Right cardiac atrium (tissue), 5 donors: ENCODE results near the gene PAK5. TPM values are rescaled to one million over a fixed set of nuclear protein-coding genes. Genes with fewer than 3 reads are reported as not detected.
A peak's percentile ranks its signal among the peaks of the same experiment; 100 is the strongest.
"Not testable (repeated sequence)": the region's sequence is repeated elsewhere in the genome, so short reads cannot be mapped to it uniquely, and the experiment has no call there.

Experiments used
- ATAC-seq, 2 donors: fragments of 200-7000 bp; cut with Tn5 transposase; one replicate each; pipeline versions ENCODE4 v1.8.0 to v1.9.1; 2020; ENCODE audit warnings: moderate library complexity in 2 of 2, mild to moderate bottlenecking in 1 of 2
- DNase-seq, 3 donors: peaks; one replicate each; pipeline ENCODE4 v3.0.0-alpha.2; 2020
- H3K27ac ChIP-seq: one replicate; pipeline ENCODE4 v1.5.1; 2013; ENCODE audit warnings: mild to moderate bottlenecking, low read length, control low read depth, moderate library complexity
- H3K27me3 ChIP-seq: one replicate; pipeline ENCODE4 v1.6.1; 2013; ENCODE audit not compliant: control insufficient read depth, insufficient read depth
- H3K4me1 ChIP-seq: one replicate; pipeline ENCODE4 v1.6.1; 2013; ENCODE audit warnings: low read length; ENCODE audit not compliant: control insufficient read depth, insufficient read depth
- H3K4me3 ChIP-seq: one replicate; pipeline ENCODE4 v1.5.1; 2013; ENCODE audit warnings: low read length, control low read depth
- H3K9me3 ChIP-seq: one replicate; pipeline ENCODE4 v1.6.1; 2013; ENCODE audit warnings: low read length; ENCODE audit not compliant: control insufficient read depth
- WGBS: extraction: QIAGEN DNeasy Blood & Tissue Kit; methylation state at CpG from one replicate; pipeline ENCODE4 v1.1.7; 2013; 5-methylcytosine and 5-hydroxymethylcytosine counted together
- intact Hi-C, 4 donors: fragments of 100-400 bp; cut with DNase I; formaldehyde crosslinking; loops; one replicate each; pipeline versions ENCODE4 v1.11.0 to v1.14.0; 2022 to 2023
- polyA plus RNA-seq: library from polyadenylated mRNA; stranded (reverse); fragments of 200-250 nt; gene quantifications from one replicate; pipeline ENCODE4 v1.2.3, GENCODE V29; 2013
- total RNA-seq, 4 donors: library from RNA; stranded (reverse); fragmentation: NEBNext Ultra II Directional; extraction: Animal tissue kit (Norgen Biotek cat#: 25700); gene quantifications; one replicate each; pipeline ENCODE4 v1.2.1, GENCODE V29; 2021
- donor health status: healthy with polysubstance abuse.
- donor health status: DM: no; HTN: yes; CAD: no.
- donor health status: DM: no; HTN: no; CAD: no.
- donor health status: DM: no; HTN: yes; CAD: no; lungs with severe emphysema.
- donor health status: DM: yes; HTN: yes; CAD: no.

PAK5 gene
- total and polyA plus RNA-seq, 5 donors, result 0.06 to 0.09 (median 0.07) TPM; not detected in 2

- no peaks in the 10 kb centered on the region for H3K9me3 ChIP-seq
- H3K4me3 ChIP-seq, result no peak overlapping the region
- H3K27ac ChIP-seq, result no peak overlapping the region
- ATAC-seq (peak in 1 of 2 donors; percentile 38), DNase-seq (no peak)
- intact Hi-C loops, result no loop called here
- no peaks in the 10 kb centered on the region for H3K27me3 ChIP-seq
- H3K4me1 ChIP-seq, result no peaks in the 10 kb centered on the region
Observed at GRCh38 chr20:9686001-9686400, 152.9 kb downstream of the PAK5 start.

GRCh38 chr20:9685011-9685410 is 153.9 kb downstream of the PAK5 start:
- Histone ChIP-seq H3K27me3 (no peaks in the 10 kb centered on the region), H3K9me3 (no peaks in the 10 kb centered on the region), H3K27ac (no peak overlapping the region), H3K4me3 (no peak overlapping the region), H3K4me1 (no peaks in the 10 kb centered on the region)
- intact Hi-C loops, result no loop called here
- ATAC-seq (no peak), DNase-seq (no peak)

- no peak for ATAC-seq
- 72% methylated on average over 3 of the region's 3 CpGs for WGBS
- DNase-seq, result no peak
- Histone ChIP-seq H3K27me3 (no peaks in the 10 kb centered on the region), H3K27ac (no peak overlapping the region), H3K4me3 (no peak overlapping the region), H3K4me1 (no peaks in the 10 kb centered on the region), H3K9me3 (no peaks in the 10 kb centered on the region)
- intact Hi-C loops, result no loop called here
Observed at GRCh38 chr20:9677100-9677623, 161.7 kb downstream of the PAK5 start.

- Histone ChIP-seq H3K9me3 (no peaks in the 10 kb centered on the region), H3K4me3 (no peak overlapping the region), H3K27me3 (no peaks in the 10 kb centered on the region), H3K4me1 (no peaks in the 10 kb centered on the region), H3K27ac (no peak overlapping the region)
- intact Hi-C loops, result no loop called here
- no peak for DNase-seq
- ATAC-seq, result no peak
Observed at GRCh38 chr20:9672981-9673380, 165.9 kb downstream of the PAK5 start.

GRCh38 chr20:9672027-9672426 is 166.8 kb downstream of the PAK5 start:
- DNase-seq (no peak), ATAC-seq (no peak)
- intact Hi-C loops, result no loop called here
- H3K4me1 ChIP-seq, result no peaks in the 10 kb centered on the region
- no peak overlapping the region for H3K4me3 ChIP-seq
- WGBS, result 80% methylated on average over 2 of the region's 2 CpGs
- H3K9me3 ChIP-seq, result no peaks in the 10 kb centered on the region
- no peak overlapping the region for H3K27ac ChIP-seq
- no peaks in the 10 kb centered on the region for H3K27me3 ChIP-seq

- Histone ChIP-seq H3K4me1 (no peaks in the 10 kb centered on the region), H3K9me3 (no peaks in the 10 kb centered on the region), H3K27me3 (no peaks in the 10 kb centered on the region), H3K4me3 (no peak overlapping the region), H3K27ac (no peak overlapping the region)
- intact Hi-C loops, result no loop called here
- DNase-seq, result no peak
- ATAC-seq, result no peak
- 64% methylated on average over 4 of the region's 4 CpGs for WGBS
Observed at GRCh38 chr20:9668381-9668780, 170.5 kb downstream of the PAK5 start.

GRCh38 chr20:9663423-9663822 is 175.5 kb downstream of the PAK5 start:
- Histone ChIP-seq H3K4me1 (no peaks in the 10 kb centered on the region), H3K27me3 (no peaks in the 10 kb centered on the region), H3K4me3 (no peak overlapping the region), H3K27ac (no peak overlapping the region), H3K9me3 (no peaks in the 10 kb centered on the region)
- WGBS, result 69% methylated on average over 3 of the region's 3 CpGs
- intact Hi-C loops, result no loop called here
- ATAC-seq (no peak), DNase-seq (no peak)

- H3K4me3 ChIP-seq, result no peak overlapping the region
- no peaks in the 10 kb centered on the region for H3K4me1 ChIP-seq
- no peak for DNase-seq
- 45% methylated on average over 8 of the region's 8 CpGs for WGBS
- intact Hi-C loops, result no loop called here
- no peaks in the 10 kb centered on the region for H3K27me3 ChIP-seq
- no peak for ATAC-seq
- no peak overlapping the region for H3K27ac ChIP-seq
- H3K9me3 ChIP-seq, result no peaks in the 10 kb centered on the region
Observed at GRCh38 chr20:9660236-9660868, 178.5 kb downstream of the PAK5 start.

- H3K9me3 ChIP-seq, result no peaks in the 10 kb centered on the region
- H3K4me1 ChIP-seq, result no peaks in the 10 kb centered on the region
- no peak overlapping the region for H3K4me3 ChIP-seq
- no peak overlapping the region for H3K27ac ChIP-seq
- intact Hi-C loops, result no loop called here
- ATAC-seq, result no peak
- no peak for DNase-seq
- H3K27me3 ChIP-seq, result no peaks in the 10 kb centered on the region
- WGBS, result 84% methylated on average over 2 of the region's 2 CpGs
Observed at GRCh38 chr20:9647741-9648140, 191.1 kb downstream of the PAK5 start.

GRCh38 chr20:9646375-9646774 is 192.5 kb downstream of the PAK5 start:
- Histone ChIP-seq H3K4me3 (no peak overlapping the region), H3K4me1 (no peaks in the 10 kb centered on the region), H3K27ac (no peak overlapping the region), H3K27me3 (no peaks in the 10 kb centered on the region), H3K9me3 (no peaks in the 10 kb centered on the region)
- 82% methylated on average over 3 of the region's 3 CpGs for WGBS
- DNase-seq (no peak), ATAC-seq (no peak)
- intact Hi-C loops, result no loop called here

- Histone ChIP-seq H3K27ac (no peak overlapping the region), H3K27me3 (no peaks in the 10 kb centered on the region), H3K4me1 (no peaks in the 10 kb centered on the region), H3K4me3 (no peak overlapping the region), H3K9me3 (no peaks in the 10 kb centered on the region)
- intact Hi-C loops, result no loop called here
- no peak for DNase-seq
- no peak for ATAC-seq
Observed at GRCh38 chr20:9642882-9643281, 196.0 kb downstream of the PAK5 start.

GRCh38 chr20:9641499-9642000 is 197.3 kb downstream of the PAK5 start:
- H3K27me3 ChIP-seq, H3K4me1 ChIP-seq, H3K27ac ChIP-seq, H3K9me3 ChIP-seq, ATAC-seq, H3K4me3 ChIP-seq, DNase-seq, intact Hi-C loops: not testable (repeated sequence)
- 92% methylated on average over 21 of the region's 26 CpGs for WGBS
